SK-N-SH (cell line): Measurements from ENCODE around the gene WDR90. TPM values are rescaled to one million over a fixed set of nuclear protein-coding genes. Genes with fewer than 3 reads are reported as not detected.
A peak's percentile ranks its signal among the peaks of the same experiment; 100 is the strongest.

Source experiments
- CTCF ChIA-PET: fragments of 300-600, 350-600 bp; formaldehyde crosslinking; extraction: SDS; loops from one replicate; lab custom pipeline; 2021; lab: Yijun Ruan, JAX
- POLR2A ChIA-PET: fragments of 350-600 bp; sonication (Branson Sonifier 250); formaldehyde crosslinking; extraction: SDS; loops from one replicate; lab custom pipeline; 2020; ENCODE audit warnings: antibody characterized with exemption, inconsistent platforms; lab: Yijun Ruan, JAX
- DNase-seq: peaks from one replicate; pipeline ENCODE4 v3.0.0; 2012
- H2AFZ ChIP-seq: fragments of 200-600 bp; sonication (generic); 2 replicates; pipeline ENCODE4 v1.8.1; 2016; ENCODE audit warnings: antibody characterized with exemption, mild to moderate bottlenecking, low read depth
- H3F3A ChIP-seq: fragments of 200-600 bp; sonication (generic); replicated peaks from 2 replicates; pipeline ENCODE3; 2016; ENCODE audit warnings: antibody characterized with exemption, mild to moderate bottlenecking; ENCODE audit not compliant: insufficient read depth
- H3K27ac ChIP-seq, 2 experiments: fragments of 200-500 bp in 1 of 2; fragments of 200-600 bp in 1 of 2; sonication (Bioruptor generic) in 1 of 2; sonication (generic), shearing (Covaris generic) in 1 of 2; 2 replicates each; pipeline versions ENCODE4 v1.5.1 to v1.6.1; 2014 to 2016; ENCODE audit warnings: low read depth in 2 of 2, inconsistent platforms in 1 of 2, low read length in 1 of 2, mild to moderate bottlenecking in 1 of 2, mixed read lengths in 1 of 2
- H3K27me3 ChIP-seq: fragments of 200-600 bp; sonication (generic), shearing (Covaris generic); 2 replicates; pipeline ENCODE4 v1.6.1; 2016; ENCODE audit warnings: mixed run types; ENCODE audit not compliant: insufficient read depth
- H3K36me3 ChIP-seq, 2 experiments: fragments of 200-500 bp in 1 of 2; fragments of 200-600 bp in 1 of 2; sonication (Bioruptor generic) in 1 of 2; sonication (generic) in 1 of 2; replicated peaks in 1 of 2; 2 replicates each; pipeline versions ENCODE3 to v1.5.1; 2014 to 2016; ENCODE audit warnings: low read length in 1 of 2, mild to moderate bottlenecking in 1 of 2; ENCODE audit not compliant: insufficient read depth in 2 of 2, control insufficient read depth in 1 of 2
- H3K4me1 ChIP-seq, 2 experiments: fragments of 200-500 bp in 1 of 2; fragments of 200-600 bp in 1 of 2; sonication (Bioruptor generic) in 1 of 2; sonication (generic), shearing (Covaris generic) in 1 of 2; 2 replicates each; pipeline versions ENCODE4 v1.5.1 to v1.6.1; 2014 to 2016; ENCODE audit warnings: low read depth in 1 of 2, low read length in 1 of 2, mixed run types in 1 of 2; ENCODE audit not compliant: insufficient read depth in 2 of 2, control insufficient read depth in 1 of 2
- H3K4me2 ChIP-seq: fragments of 200-600 bp; sonication (generic), shearing (Covaris generic); 2 replicates; pipeline ENCODE4 v1.6.1; 2017; ENCODE audit warnings: mixed run types
- H3K4me3 ChIP-seq, 2 experiments: fragments of 200-500 bp in 1 of 2; fragments of 200-600 bp in 1 of 2; sonication (Bioruptor generic) in 1 of 2; sonication (generic), shearing (Covaris generic) in 1 of 2; 2 replicates each; pipeline versions ENCODE4 v1.5.1 to v1.8.1; 2014 to 2016; ENCODE audit warnings: low read depth in 2 of 2, inconsistent platforms in 1 of 2, low read length in 1 of 2, mild to moderate bottlenecking in 1 of 2, mixed read lengths in 1 of 2, moderate library complexity in 1 of 2
- H3K79me2 ChIP-seq: fragments of 200-600 bp; sonication (generic); 2 replicates; pipeline ENCODE4 v1.8.1; 2017; ENCODE audit warnings: mild to moderate bottlenecking; ENCODE audit not compliant: insufficient read depth
- H3K9ac ChIP-seq: fragments of 200-600 bp; sonication (generic); 2 replicates; pipeline ENCODE4 v1.6.1; 2017; ENCODE audit warnings: mixed run types
- H3K9me2 ChIP-seq: fragments of 200-600 bp; sonication (generic); 2 replicates; pipeline ENCODE4 v1.6.1; 2017; ENCODE audit warnings: mixed run types
- H3K9me3 ChIP-seq: fragments of 200-600 bp; sonication (generic); 2 replicates; pipeline ENCODE4 v1.6.1; 2017; ENCODE audit warnings: mixed run types, mild to moderate bottlenecking, moderate library complexity
- H4K20me1 ChIP-seq: fragments of 200-600 bp; sonication (generic); 2 replicates; pipeline ENCODE4 v1.6.1; 2017; ENCODE audit warnings: mild to moderate bottlenecking, mixed run types; ENCODE audit not compliant: insufficient read depth
- FOSL2 ChIP-seq: IDR thresholded peaks from 2 replicates; pipeline ENCODE4 v1.4.0; 2012; ENCODE audit warnings: low read depth, mild to moderate bottlenecking, moderate library complexity, borderline replicate concordance
- FOXM1 ChIP-seq: IDR thresholded peaks from 2 replicates; pipeline ENCODE4 v1.4.0; 2012; ENCODE audit warnings: low read depth, mild to moderate bottlenecking
- JUND ChIP-seq: IDR thresholded peaks from 2 replicates; pipeline ENCODE4 v1.4.0; 2012
- MXI1 ChIP-seq: IDR thresholded peaks from 2 replicates; pipeline ENCODE4 v1.6.1; 2012; ENCODE audit warnings: mild to moderate bottlenecking, low read depth, low read length, improper control_type of control experiment
- NRF1 ChIP-seq: IDR thresholded peaks from 2 replicates; pipeline ENCODE4 v1.6.1; 2012; ENCODE audit warnings: low read depth, mild to moderate bottlenecking, low read length
- RCOR1 ChIP-seq: fragments of 150-350 bp; IDR thresholded peaks from 2 replicates; pipeline ENCODE4 v1.6.1; 2017; ENCODE audit warnings: antibody characterized with exemption, low read length
- SIN3A ChIP-seq: IDR thresholded peaks from 2 replicates; pipeline ENCODE4 v1.6.1; 2012; ENCODE audit warnings: low read depth, mild to moderate bottlenecking, low read length, moderate library complexity, borderline replicate concordance
- TAF1 ChIP-seq: IDR thresholded peaks from 2 replicates; pipeline ENCODE4 v1.6.1; 2012; ENCODE audit warnings: low read depth, mild to moderate bottlenecking, low read length, moderate library complexity, borderline replicate concordance
- ZBTB33 ChIP-seq: IDR thresholded peaks from 2 replicates; pipeline ENCODE4 v1.4.0; 2012; ENCODE audit warnings: low read depth, borderline replicate concordance
- WGBS: methylation state at CpG from one replicate; pipeline ENCODE4 v1.1.6; 2017; ENCODE audit warnings: low lambda C conversion rate; 5-methylcytosine and 5-hydroxymethylcytosine counted together
- polyA plus RNA-seq, 3 experiments: library from polyadenylated mRNA; depleted of rRNA; stranded (reverse); fragments of >200 nt; gene quantifications; 2 replicates each; pipeline ENCODE4 v1.2.3, GENCODE V29; 2012
- TF ChIP-seq, protein P1 (sequence below): fragments of 150-350 bp; IDR thresholded peaks from 2 replicates; pipeline ENCODE4 v1.6.1; 2016; ENCODE audit warnings: mild to moderate bottlenecking, low read depth, low read length

The WDR90 gene
- polyA plus RNA-seq, 1 of the 3 experiments (the other 2 are of a cell fraction): 32.0 TPM

GRCh38 chr16:622920-623280 lies 26.3 kb upstream of the WDR90 start:
- no peak overlapping the region for H3K9ac ChIP-seq
- 96% methylated on average over 14 of the region's 17 CpGs for WGBS

GRCh38 chr16:624526-625070 lies 24.6 kb upstream of the WDR90 start:
- H3K27me3 ChIP-seq: no peaks in the 10 kb centered on the region
- WGBS: 90% methylated on average over 9 of the region's 10 CpGs
- no peak overlapping the region for H3K27ac ChIP-seq
- peaks cover 0 to 3% of the 10 kb centered on the region in 2 experiments for H3K36me3 ChIP-seq
- no peak overlapping the region for H2AFZ ChIP-seq
- no peak overlapping the region for H3K4me3 ChIP-seq
- TF ChIP-seq SIN3A (no peak), JUND (no peak), ZBTB33 (no peak), MXI1 (no peak), FOXM1 (no peak), FOSL2 (no peak)
- TF ChIP-seq, protein P1, sequence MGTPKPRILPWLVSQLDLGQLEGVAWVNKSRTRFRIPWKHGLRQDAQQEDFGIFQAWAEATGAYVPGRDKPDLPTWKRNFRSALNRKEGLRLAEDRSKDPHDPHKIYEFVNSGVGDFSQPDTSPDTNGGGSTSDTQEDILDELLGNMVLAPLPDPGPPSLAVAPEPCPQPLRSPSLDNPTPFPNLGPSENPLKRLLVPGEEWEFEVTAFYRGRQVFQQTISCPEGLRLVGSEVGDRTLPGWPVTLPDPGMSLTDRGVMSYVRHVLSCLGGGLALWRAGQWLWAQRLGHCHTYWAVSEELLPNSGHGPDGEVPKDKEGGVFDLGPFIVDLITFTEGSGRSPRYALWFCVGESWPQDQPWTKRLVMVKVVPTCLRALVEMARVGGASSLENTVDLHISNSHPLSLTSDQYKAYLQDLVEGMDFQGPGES: no peak
- TF ChIP-seq, all 33 proteins: peak for 0
- peak; percentile 43 for DNase-seq
- Histone ChIP-seq H3K79me2 (peaks cover 5% of the 10 kb centered on the region; the same call in 1 of the 2 replicates), H3K9me3 (no peaks in the 10 kb centered on the region), H3K4me2 (no peak overlapping the region), H3F3A (peaks cover 5% of the 10 kb centered on the region), H3K9me2 (no peaks in the 10 kb centered on the region), H3K9ac (no peak overlapping the region), H3K4me1 (peaks cover 10 to 22% of the 10 kb centered on the region in 2 experiments; a peak in 3 of 4 replicates), H4K20me1 (peaks cover 7% of the 10 kb centered on the region; the same call in 1 of the 2 replicates)
- POLR2A ChIA-PET: interaction anchor here (0.7 kb wide), 1 partner anchor 11 kb away, joined by 3 read pairs; the partner anchor contains the start of gene METTL26
- CTCF ChIA-PET: interaction anchor here (0.6 to 2.2 kb wide), 13 partner anchors 11 to 233 kb away, joined by 3 to 11 read pairs (median 4); partner anchors contain the start of genes METTL26 and RAB40C

More at GRCh38 chr16:622920-623280, 26.3 kb upstream of the WDR90 start:
- Histone ChIP-seq H3K9me3 (no peaks in the 10 kb centered on the region), H3K79me2 (peaks cover 5% of the 10 kb centered on the region; the same call in 1 of the 2 replicates), H3K4me3 (no peak overlapping the region), H3F3A (peaks cover 5% of the 10 kb centered on the region), H3K27me3 (no peaks in the 10 kb centered on the region), H3K27ac (no peak overlapping the region), H4K20me1 (peaks cover 10% of the 10 kb centered on the region; the same call in 1 of the 2 replicates), H2AFZ (no peak overlapping the region), H3K36me3 (peaks cover 0 to 3% of the 10 kb centered on the region in 2 experiments), H3K4me2 (no peak overlapping the region), H3K9me2 (no peaks in the 10 kb centered on the region), H3K4me1 (peaks cover 10 to 13% of the 10 kb centered on the region in 2 experiments; a peak in 3 of 4 replicates)
- POLR2A ChIA-PET: no interaction called here
- DNase-seq: no peak
- CTCF ChIA-PET: interaction anchor here (0.5 to 2.8 kb wide), 3 partner anchors 13 to 542 kb away, joined by 3 to 11 read pairs (median 4); no protein-coding TSS in a partner anchor
- no peak for TF ChIP-seq TAF1
- TF ChIP-seq NRF1: no peak
- TF ChIP-seq MXI1: no peak
- TF ChIP-seq RCOR1: no peak
